Bronchial epithelial cell (primary cell): Measurements from ENCODE around the gene CELSR1. TPM values are rescaled to one million over a fixed set of nuclear protein-coding genes. Genes with fewer than 3 reads are reported as not detected.
"Not testable (repeated sequence)": the region's sequence is repeated elsewhere in the genome, so short reads cannot be mapped to it uniquely, and the experiment has no call there.

Experiments
- DNase-seq: peaks from one replicate; pipeline ENCODE4 v3.0.0-alpha.2; 2010; ENCODE audit warnings: low read depth
- FAIRE-seq: peaks from 2 replicates; lab custom pipeline; 2011; peaks lifted over from hg19 to GRCh38; lab: Jason Lieb, UNC
- H3K27me3 ChIP-seq: 2 replicates; pipeline ENCODE4 v1.5.1; 2011; ENCODE audit warnings: low read length; ENCODE audit not compliant: control insufficient read depth, insufficient read depth
- H3K36me3 ChIP-seq: 2 replicates; pipeline ENCODE4 v1.5.1; 2011; ENCODE audit warnings: low read length; ENCODE audit not compliant: control insufficient read depth, insufficient read depth
- H3K4me3 ChIP-seq: 2 replicates; pipeline ENCODE4 v1.5.1; 2011; ENCODE audit warnings: mild to moderate bottlenecking, low read depth, low read length, control low read depth
- total RNA-seq: library from RNA; depleted of rRNA; stranded (reverse); fragments of >200 nt; gene quantifications from 2 replicates; pipeline ENCODE4 v1.2.1, GENCODE V29; 2014
- TF ChIP-seq, protein P1 (sequence below): IDR thresholded peaks from 2 replicates; pipeline ENCODE4 v1.5.1; 2011; ENCODE audit warnings: mild to moderate bottlenecking, moderate library complexity, low read length, control low read depth, inconsistent platforms; ENCODE audit not compliant: insufficient read depth, severe bottlenecking

CELSR1 gene
- total RNA-seq, 1 donor from 2014 or later = 39.0 TPM

- Histone ChIP-seq H3K27me3 (no peaks in the 10 kb centered on the region), H3K4me3 (no peak overlapping the region), H3K36me3 (peaks cover 1% of the 10 kb centered on the region)
- FAIRE-seq (no peak), DNase-seq (no peak)
- TF ChIP-seq, protein P1, sequence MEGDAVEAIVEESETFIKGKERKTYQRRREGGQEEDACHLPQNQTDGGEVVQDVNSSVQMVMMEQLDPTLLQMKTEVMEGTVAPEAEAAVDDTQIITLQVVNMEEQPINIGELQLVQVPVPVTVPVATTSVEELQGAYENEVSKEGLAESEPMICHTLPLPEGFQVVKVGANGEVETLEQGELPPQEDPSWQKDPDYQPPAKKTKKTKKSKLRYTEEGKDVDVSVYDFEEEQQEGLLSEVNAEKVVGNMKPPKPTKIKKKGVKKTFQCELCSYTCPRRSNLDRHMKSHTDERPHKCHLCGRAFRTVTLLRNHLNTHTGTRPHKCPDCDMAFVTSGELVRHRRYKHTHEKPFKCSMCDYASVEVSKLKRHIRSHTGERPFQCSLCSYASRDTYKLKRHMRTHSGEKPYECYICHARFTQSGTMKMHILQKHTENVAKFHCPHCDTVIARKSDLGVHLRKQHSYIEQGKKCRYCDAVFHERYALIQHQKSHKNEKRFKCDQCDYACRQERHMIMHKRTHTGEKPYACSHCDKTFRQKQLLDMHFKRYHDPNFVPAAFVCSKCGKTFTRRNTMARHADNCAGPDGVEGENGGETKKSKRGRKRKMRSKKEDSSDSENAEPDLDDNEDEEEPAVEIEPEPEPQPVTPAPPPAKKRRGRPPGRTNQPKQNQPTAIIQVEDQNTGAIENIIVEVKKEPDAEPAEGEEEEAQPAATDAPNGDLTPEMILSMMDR = no peak
These were observed 34.8 kb downstream of the CELSR1 start for GRCh38 chr22:46502440-46503175.

DNA sequence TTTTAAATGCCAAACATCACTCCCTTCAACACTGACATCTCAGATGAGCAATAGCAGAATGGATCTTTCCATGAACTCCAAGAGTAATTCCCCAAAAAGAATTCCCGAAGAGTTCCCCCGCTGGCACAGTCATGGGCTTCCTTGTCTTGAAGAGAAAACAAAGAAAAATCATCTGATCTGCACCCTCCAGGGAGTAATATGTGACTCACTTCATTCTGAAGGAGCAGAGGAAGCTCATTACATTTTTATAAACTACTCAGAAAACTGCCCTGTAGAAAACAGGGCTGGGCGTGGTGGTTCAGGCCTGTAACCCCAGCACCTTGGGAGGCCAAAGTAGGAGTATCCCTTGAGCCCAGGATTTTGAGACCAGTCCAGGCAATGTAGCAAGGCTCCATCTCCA, 35.7 kb downstream of the CELSR1 start:
- TF ChIP-seq, protein P1 = no peak
- DNase-seq (peak; percentile 87), FAIRE-seq (no peak)
- H3K27me3 ChIP-seq = no peaks in the 10 kb centered on the region
- no peak overlapping the region for H3K4me3 ChIP-seq
- peaks cover 1% of the 10 kb centered on the region for H3K36me3 ChIP-seq

DNA sequence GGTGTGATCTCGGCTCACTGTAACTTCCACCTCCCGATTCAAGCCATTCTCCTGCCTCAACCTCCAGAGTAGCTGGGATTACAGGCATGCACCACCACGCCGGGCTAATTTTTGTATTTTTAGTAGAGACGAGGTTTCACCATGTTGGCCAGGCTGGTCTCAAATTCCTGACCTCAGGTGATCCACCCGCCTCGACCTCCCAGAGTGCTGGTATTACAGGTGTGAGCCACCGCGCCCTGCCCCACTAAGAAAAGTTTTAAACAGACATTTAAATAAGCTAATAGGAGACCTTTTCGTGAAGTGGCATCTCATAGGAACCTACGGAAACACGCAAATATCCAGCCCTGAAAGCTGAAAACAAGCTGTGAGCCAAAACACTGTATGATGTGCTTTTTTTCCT, 36.2 kb downstream of the CELSR1 start:
- not testable (repeated sequence) for DNase-seq, FAIRE-seq, H3K4me3 ChIP-seq, H3K36me3 ChIP-seq, H3K27me3 ChIP-seq

DNA sequence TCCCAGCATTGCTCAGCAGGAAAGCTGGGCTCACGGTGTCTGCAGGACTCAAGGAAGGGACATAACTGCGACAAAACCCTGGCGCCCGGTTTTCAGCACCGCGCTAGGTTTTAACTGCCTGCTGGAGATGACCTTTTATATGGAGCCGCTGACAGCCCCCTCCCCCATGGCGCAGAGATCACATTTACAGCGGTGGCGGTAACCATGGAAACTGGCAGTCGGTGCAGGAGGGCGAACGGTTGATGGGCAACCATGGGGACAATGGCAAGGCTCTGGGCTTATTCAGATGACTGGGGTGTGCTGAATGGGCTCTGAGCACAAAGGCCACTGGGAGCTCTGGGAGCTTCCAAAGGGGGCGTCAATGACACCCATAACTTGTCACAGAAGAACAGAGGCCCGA, 37.2 kb downstream of the CELSR1 start:
- Histone ChIP-seq H3K4me3 (no peak overlapping the region), H3K36me3 (peaks cover 3% of the 10 kb centered on the region), H3K27me3 (no peaks in the 10 kb centered on the region)
- FAIRE-seq = no peak
- TF ChIP-seq, protein P1 = no peak
- DNase-seq = no peak

DNA sequence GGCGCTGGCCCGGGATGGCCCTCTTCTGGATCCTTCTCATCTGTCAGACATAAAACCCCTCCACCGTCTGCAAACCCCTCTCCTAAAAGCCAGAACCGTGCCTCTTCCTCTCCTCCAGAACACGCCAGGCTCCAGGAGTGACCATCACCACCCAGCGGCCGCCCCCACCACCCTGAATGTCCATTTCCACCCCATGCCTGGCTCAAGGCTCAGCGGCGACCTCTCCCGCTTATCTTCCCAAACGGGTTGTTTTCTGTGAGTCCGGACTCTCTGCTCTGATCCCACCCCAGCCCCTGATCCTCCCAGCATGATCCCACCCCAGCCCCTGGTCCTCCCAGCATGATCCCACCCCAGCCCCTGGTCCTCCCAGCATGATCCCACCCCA, 37.6 kb downstream of the CELSR1 start:
- TF ChIP-seq, protein P1 = no peak
- no peak for DNase-seq
- H3K27me3 ChIP-seq = no peaks in the 10 kb centered on the region
- H3K36me3 ChIP-seq = peaks cover 3% of the 10 kb centered on the region
- no peak overlapping the region for H3K4me3 ChIP-seq
- FAIRE-seq = no peak

DNA sequence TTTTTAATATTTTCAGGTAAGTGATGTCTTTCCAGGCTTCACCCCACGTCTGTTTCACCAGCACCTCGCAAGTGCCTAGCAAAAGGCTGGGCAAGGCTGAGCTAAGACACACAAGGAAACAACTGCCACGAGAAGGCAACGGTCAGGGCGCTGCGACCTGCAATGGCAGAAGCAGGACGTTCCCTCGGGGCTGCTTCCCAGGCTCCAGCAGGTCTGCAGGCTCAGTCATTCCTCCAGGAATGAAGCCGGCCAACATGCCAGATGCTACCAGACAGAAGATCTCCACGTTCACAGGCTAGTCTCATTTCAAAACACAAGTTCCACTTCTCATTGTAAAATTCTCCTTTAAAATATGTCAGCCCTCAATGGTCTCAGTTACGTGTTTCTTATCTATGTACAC, 45.5 kb downstream of the CELSR1 start:
- Histone ChIP-seq H3K4me3 (no peak overlapping the region), H3K36me3 (peaks cover 5% of the 10 kb centered on the region), H3K27me3 (no peaks in the 10 kb centered on the region)
- DNase-seq (no peak), FAIRE-seq (no peak)
- TF ChIP-seq, protein P1 = no peak
